Upper lobe of left lung (tissue), 6 donors: ENCODE data around the gene PRKAG2. TPM values are rescaled to one million over a fixed set of nuclear protein-coding genes. Genes with fewer than 3 reads are reported as not detected.

Experiments used
- ATAC-seq, 2 donors: fragments of 200-7000 bp; cut with Tn5 transposase; one replicate each; pipeline ENCODE4 v1.9.1; 2022; ENCODE audit warnings: mild to moderate bottlenecking in 2 of 2, moderate library complexity in 2 of 2; ENCODE audit not compliant: low FRiP score in 2 of 2
- DNase-seq, 2 donors: peaks; one replicate each; pipeline ENCODE4 v3.0.0-alpha.2; 2019 to 2020
- H3K27ac ChIP-seq, 4 donors: fragments of 200-600 bp; sonication (generic); one replicate each; pipeline ENCODE4 v1.5.1; 2016 to 2019
- H3K27me3 ChIP-seq, 4 donors: fragments of 200-600 bp; sonication (generic); one replicate each; pipeline ENCODE4 v1.5.1; 2017 to 2019
- H3K36me3 ChIP-seq, 4 donors: fragments of 200-600 bp; sonication (generic); one replicate each; pipeline ENCODE4 v1.5.1; 2016 to 2019
- H3K4me1 ChIP-seq, 4 donors: fragments of 200-600 bp; sonication (generic); one replicate each; pipeline ENCODE4 v1.5.1; 2018 to 2019
- H3K4me3 ChIP-seq, 4 donors: fragments of 200-600 bp; sonication (generic); one replicate each; pipeline ENCODE4 v1.5.1; 2017 to 2019; ENCODE audit warnings: mild to moderate bottlenecking in 2 of 4, moderate library complexity in 1 of 4
- H3K9me3 ChIP-seq, 4 donors: fragments of 200-600 bp; sonication (generic); one replicate each; pipeline ENCODE4 v1.5.1; 2018 to 2019
- EP300 ChIP-seq, 4 donors: sonication (generic); formaldehyde crosslinking; IDR thresholded peaks; one replicate each; pipeline ENCODE4 v1.5.1; 2017; ENCODE audit warnings: antibody characterized with exemption in 4 of 4, control low read depth in 2 of 4
- POLR2A ChIP-seq, 4 donors: fragments of 450-650 bp; IDR thresholded peaks; one replicate each; pipeline ENCODE4 v1.5.1; 2016 to 2017; ENCODE audit warnings: antibody characterized with exemption in 4 of 4, mild to moderate bottlenecking in 2 of 4
- POLR2AphosphoS5 ChIP-seq, 2 donors: sonication (generic); formaldehyde crosslinking; IDR thresholded peaks; one replicate each; pipeline ENCODE4 v1.5.1; 2017; ENCODE audit warnings: antibody characterized with exemption in 2 of 2
- WGBS, 2 donors: methylation state at CpG; one replicate each; pipeline ENCODE4 v1.1.5; 2017 to 2018; 5-methylcytosine and 5-hydroxymethylcytosine counted together
- total RNA-seq, 6 donors: library from RNA; depleted of rRNA in 4 of 6; stranded (reverse); fragments of >200 nt in 4 of 6; gene quantifications; one replicate each; pipeline versions ENCODE4 v1.1.0 to v1.2.1, GENCODE V29; 2016 to 2021
- TF ChIP-seq, protein P1 (sequence below), 6 experiments: fragments of 450-650 bp in 4 of 6; fragments of 200-600 bp in 2 of 6; sonication (generic) in 2 of 6; IDR thresholded peaks; one replicate each; pipeline ENCODE4 v1.5.1; 2016 to 2019; ENCODE audit warnings: antibody characterized with exemption in 6 of 6
- donor health status: DM: no; HTN: no; CAD: no; lungs with moderate emphysema.
- donor health status: DM: no; HTN: yes; CAD: no; lungs with severe emphysema.

Gene PRKAG2
- total RNA-seq, 6 donors from 2014 or later: 20.6 to 68.1 (median 29.6) TPM

DNA sequence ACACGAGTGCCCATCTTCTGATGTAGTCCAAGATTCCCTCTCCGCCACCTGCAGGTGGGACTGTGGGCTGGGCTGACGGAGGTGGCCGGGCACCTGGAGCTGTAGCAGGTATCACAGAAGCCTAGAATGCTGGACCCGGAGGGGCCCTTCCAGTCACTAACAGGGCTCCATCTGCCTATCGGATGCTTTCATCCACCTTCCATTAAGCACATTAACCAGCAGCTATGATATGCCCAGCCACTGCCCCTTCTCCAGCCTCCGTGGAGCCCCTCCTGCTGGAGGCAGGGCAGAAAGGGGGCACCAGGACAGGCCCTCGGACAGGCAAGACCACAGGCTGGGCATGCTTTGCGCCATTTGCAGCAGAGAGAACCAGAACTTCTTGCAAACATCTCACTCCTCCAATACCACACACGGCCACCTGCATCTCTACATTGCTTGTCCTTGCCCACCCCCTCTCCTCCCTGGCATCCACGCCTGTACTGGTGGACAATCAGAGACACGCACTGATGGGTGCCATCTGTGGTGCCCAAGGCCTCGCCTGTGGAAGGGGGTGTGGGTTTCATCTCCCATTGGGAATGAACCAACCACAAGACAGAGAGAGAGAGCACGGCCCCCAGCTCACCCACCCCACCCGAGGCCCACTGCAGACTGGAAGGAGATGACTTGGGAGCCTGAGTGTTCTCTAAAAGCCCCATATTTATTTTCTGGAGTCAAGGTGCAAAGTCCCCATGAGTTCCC, 16.8 kb downstream of the PRKAG2 start:
- ATAC-seq: no peak
- DNase-seq: no peak
- Histone ChIP-seq H3K27me3 (no peaks in the 10 kb centered on the region), H3K4me3 (no peak overlapping the region), H3K4me1 (peaks cover 0 to 12% (median 8%) of the 10 kb centered on the region in 4 donors), H3K36me3 (peaks cover 0 to 2% (median 0%) of the 10 kb centered on the region in 4 donors), H3K27ac (no peak overlapping the region), H3K9me3 (no peaks in the 10 kb centered on the region)
- WGBS, 2 donors: 95 to 96% methylated on average over 9 to 15 of the region's 15 CpGs
- TF ChIP-seq EP300 (IDR thresholded peaks at IDR 0.05) (no peak), POLR2AphosphoS5 (IDR thresholded peaks at IDR 0.05) (no peak), POLR2A (IDR thresholded peaks at IDR 0.05) (no peak)
- TF ChIP-seq, protein P1, sequence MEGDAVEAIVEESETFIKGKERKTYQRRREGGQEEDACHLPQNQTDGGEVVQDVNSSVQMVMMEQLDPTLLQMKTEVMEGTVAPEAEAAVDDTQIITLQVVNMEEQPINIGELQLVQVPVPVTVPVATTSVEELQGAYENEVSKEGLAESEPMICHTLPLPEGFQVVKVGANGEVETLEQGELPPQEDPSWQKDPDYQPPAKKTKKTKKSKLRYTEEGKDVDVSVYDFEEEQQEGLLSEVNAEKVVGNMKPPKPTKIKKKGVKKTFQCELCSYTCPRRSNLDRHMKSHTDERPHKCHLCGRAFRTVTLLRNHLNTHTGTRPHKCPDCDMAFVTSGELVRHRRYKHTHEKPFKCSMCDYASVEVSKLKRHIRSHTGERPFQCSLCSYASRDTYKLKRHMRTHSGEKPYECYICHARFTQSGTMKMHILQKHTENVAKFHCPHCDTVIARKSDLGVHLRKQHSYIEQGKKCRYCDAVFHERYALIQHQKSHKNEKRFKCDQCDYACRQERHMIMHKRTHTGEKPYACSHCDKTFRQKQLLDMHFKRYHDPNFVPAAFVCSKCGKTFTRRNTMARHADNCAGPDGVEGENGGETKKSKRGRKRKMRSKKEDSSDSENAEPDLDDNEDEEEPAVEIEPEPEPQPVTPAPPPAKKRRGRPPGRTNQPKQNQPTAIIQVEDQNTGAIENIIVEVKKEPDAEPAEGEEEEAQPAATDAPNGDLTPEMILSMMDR (IDR thresholded peaks at IDR 0.05): no peak

DNA sequence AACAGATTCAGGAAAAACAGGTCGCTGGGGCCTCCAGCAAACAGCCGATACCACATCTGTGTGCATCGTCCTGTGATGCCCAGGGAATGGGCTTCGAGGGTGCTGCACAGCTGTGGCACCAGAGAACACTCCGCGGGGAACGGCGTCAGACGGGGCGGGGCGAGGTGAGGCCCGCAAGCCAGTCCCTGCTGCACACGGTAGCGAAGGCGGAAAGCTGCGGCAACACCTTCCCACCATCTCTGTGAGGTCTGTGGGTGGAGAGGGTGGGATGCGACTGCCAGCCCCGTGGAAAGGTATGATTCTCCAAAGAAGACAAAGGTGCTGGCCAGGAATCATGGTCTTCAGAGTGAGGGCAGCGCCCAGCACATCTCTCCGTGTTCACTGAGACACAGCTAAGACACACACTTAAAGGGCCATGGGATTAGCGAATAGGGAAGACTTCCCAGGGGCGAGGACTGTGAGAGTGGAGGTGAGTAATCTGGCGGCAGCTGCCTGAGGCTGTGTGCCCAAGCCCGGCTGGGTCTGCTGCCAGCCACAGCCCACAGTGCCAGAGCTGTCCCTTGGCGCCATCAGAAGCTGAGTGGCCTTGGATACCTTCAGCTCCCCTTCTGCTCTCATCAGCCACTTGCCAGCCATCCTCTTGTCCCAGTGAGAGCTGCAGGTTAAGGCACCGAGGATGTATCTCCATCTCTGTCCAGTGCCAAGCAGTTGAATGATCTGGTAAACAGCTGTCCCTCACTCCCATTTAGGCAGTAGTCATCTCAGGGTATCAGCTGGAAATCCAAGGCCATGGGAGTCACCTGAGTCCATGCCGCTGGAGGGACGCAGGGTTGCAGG, 17.6 kb downstream of the PRKAG2 start:
- Histone ChIP-seq H3K4me1 (peaks cover 0 to 15% (median 12%) of the 10 kb centered on the region in 4 donors), H3K36me3 (peaks cover 0 to 2% (median 0%) of the 10 kb centered on the region in 4 donors), H3K4me3 (no peak overlapping the region), H3K27ac (no peak overlapping the region), H3K9me3 (no peaks in the 10 kb centered on the region), H3K27me3 (no peaks in the 10 kb centered on the region)
- TF ChIP-seq, protein P1 (IDR thresholded peaks at IDR 0.05): no peak
- TF ChIP-seq POLR2A (IDR thresholded peaks at IDR 0.05): no peak
- no peak for TF ChIP-seq EP300 (IDR thresholded peaks at IDR 0.05)
- TF ChIP-seq POLR2AphosphoS5 (IDR thresholded peaks at IDR 0.05): no peak
- WGBS, 2 donors: 83 to 88% methylated on average over 25 to 28 of the region's 28 CpGs
- DNase-seq (no peak), ATAC-seq (no peak)

DNA sequence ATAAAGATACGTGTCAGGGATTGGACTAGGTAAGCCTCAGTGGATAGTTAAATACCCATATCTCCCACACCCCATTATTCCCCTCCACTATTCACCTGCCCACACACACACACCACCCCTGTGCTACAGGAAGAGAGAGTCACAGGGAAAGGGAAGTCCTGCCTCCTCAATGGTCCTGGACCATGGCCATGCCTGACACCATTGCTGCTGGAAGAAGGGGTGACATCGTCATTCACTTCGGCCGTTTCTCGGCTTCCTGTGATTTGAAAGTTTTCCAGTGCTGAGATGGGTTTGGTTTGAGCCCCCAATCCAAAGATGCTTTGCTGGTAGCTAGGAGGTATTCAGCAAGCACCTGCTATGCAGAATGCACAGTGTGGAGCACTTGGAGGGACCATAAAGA, 18.5 kb downstream of the PRKAG2 start:
- Histone ChIP-seq H3K27ac (no peak overlapping the region), H3K27me3 (no peaks in the 10 kb centered on the region), H3K36me3 (peaks cover 0 to 2% (median 0%) of the 10 kb centered on the region in 4 donors), H3K4me1 (peaks cover 0 to 12% (median 11%) of the 10 kb centered on the region in 4 donors), H3K4me3 (no peak overlapping the region), H3K9me3 (no peaks in the 10 kb centered on the region)
- DNase-seq (no peak), ATAC-seq (no peak)
- WGBS, 2 donors: 85 to 93% methylated on average over 5 of the region's 5 CpGs
- TF ChIP-seq, protein P1 (IDR thresholded peaks at IDR 0.05): no peak
- TF ChIP-seq EP300 (IDR thresholded peaks at IDR 0.05) (no peak), POLR2A (IDR thresholded peaks at IDR 0.05) (no peak), POLR2AphosphoS5 (IDR thresholded peaks at IDR 0.05) (no peak)

DNA sequence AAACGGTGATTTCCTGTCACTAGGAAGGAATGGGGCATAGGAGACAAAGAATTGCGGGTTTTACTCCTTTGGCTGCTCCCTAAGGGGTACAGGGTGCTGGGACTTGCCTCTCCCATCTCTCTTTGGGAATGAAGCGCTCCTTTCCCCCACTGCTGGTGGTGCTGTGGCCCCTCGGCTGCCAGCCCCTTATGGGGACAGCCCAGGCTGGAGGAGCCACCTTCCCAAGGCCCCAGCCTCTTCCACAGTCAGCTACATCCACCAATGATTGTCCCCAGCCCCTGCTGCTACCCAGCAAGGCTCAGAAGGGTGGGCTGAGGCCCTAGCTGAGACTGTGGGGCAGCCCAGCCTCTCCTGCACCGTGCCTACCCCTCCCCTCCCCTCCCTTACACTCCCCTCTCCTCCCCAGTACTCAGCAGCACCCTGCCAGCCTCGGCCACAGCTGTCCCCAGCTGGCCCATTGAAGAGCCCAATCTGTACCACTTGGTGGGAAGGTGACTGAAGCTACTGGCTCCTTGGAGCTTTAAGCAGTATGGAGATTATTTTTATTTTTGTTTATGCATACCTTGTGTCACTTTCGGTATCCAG, 19.0 kb downstream of the PRKAG2 start:
- Histone ChIP-seq H3K4me3 (no peak overlapping the region), H3K27ac (no peak overlapping the region), H3K36me3 (peaks cover 0 to 2% (median 0%) of the 10 kb centered on the region in 4 donors), H3K27me3 (no peaks in the 10 kb centered on the region), H3K4me1 (peaks cover 0 to 12% (median 10%) of the 10 kb centered on the region in 4 donors), H3K9me3 (no peaks in the 10 kb centered on the region)
- TF ChIP-seq, protein P1 (IDR thresholded peaks at IDR 0.05): no peak
- TF ChIP-seq POLR2AphosphoS5 (IDR thresholded peaks at IDR 0.05) (no peak), POLR2A (IDR thresholded peaks at IDR 0.05) (no peak), EP300 (IDR thresholded peaks at IDR 0.05) (no peak)
- ATAC-seq (no peak), DNase-seq (no peak)
- WGBS, 2 donors: 54 to 64% methylated on average over 5 to 7 of the region's 7 CpGs
